NT2/D1 (cell line): Measurements from ENCODE around the gene ZNF862.

Experiments
- YY1 ChIP-seq: IDR thresholded peaks from 2 replicates; pipeline ENCODE4 v1.6.1; 2011; ENCODE audit not compliant: insufficient read length, insufficient read depth
- ZNF274 ChIP-seq: IDR thresholded peaks from 2 replicates; pipeline ENCODE4 v1.6.1; 2011; ENCODE audit warnings: mild to moderate bottlenecking, low read depth, low read length

DNA sequence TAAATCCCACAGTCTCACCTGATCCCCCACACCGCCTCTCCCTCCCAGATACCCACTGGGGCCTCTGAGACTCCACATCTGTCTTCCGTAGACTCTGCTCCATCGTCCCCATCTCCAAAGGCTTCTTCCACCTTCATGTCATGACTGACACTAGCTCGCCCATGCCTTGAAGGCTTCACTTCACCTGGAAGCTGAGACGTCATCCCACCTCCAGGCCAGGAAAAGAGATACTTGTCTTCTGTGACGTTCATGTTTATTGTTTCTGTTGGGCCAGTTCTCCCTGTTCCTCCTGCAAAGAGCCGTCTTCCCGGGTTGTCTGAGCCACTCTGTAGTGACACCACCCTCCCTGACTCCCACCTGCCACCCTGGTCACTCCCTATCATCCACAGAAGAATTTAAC, 3.6 kb upstream of the ZNF862 start:
- TF ChIP-seq YY1, result no peak
- TF ChIP-seq ZNF274, result no peak
